GM21717 (cell line): Measurements from ENCODE around the gene RHBDL3.
A peak's percentile ranks its signal among the peaks of the same experiment; 100 is the strongest.
"Not testable (repeated sequence)": the region's sequence is repeated elsewhere in the genome, so short reads cannot be mapped to it uniquely, and the experiment has no call there.

Source experiments
- ATAC-seq: cut with Tn5 transposase; IDR thresholded peaks from one replicate; pipeline ENCODE4 v1.9.1; 2021; ENCODE audit warnings: mild to moderate bottlenecking, moderate library complexity; ENCODE audit not compliant: unreplicated experiment

RHBDL3 gene

GRCh38 chr17:32320847-32321246 is 55.2 kb downstream of the RHBDL3 start:
- ATAC-seq: no peak

- no peak for ATAC-seq
Measured at GRCh38 chr17:32323046-32323445, 57.4 kb downstream of the RHBDL3 start.

GRCh38 chr17:32323811-32324491 is 58.3 kb downstream of the RHBDL3 start:
- ATAC-seq: no peak

GRCh38 chr17:32327911-32328310 is 62.3 kb downstream of the RHBDL3 start:
- no peak for ATAC-seq

- no peak for ATAC-seq
Measured at GRCh38 chr17:32330147-32330546, 64.5 kb downstream of the RHBDL3 start.

- ATAC-seq: no peak
Measured at GRCh38 chr17:32331243-32332040, 65.8 kb downstream of the RHBDL3 start.

- no peak for ATAC-seq
Measured at GRCh38 chr17:32333187-32333586, 67.6 kb downstream of the RHBDL3 start.

GRCh38 chr17:32335046-32335445 is 69.4 kb downstream of the RHBDL3 start:
- ATAC-seq: no peak

- no peak for ATAC-seq
Measured at GRCh38 chr17:32335687-32336086, 70.1 kb downstream of the RHBDL3 start.

- no peak for ATAC-seq
Measured at GRCh38 chr17:32341141-32341856, 75.7 kb downstream of the RHBDL3 start.

- ATAC-seq: no peak
Measured at GRCh38 chr17:32341857-32342602, 76.4 kb downstream of the RHBDL3 start, which contains the start of gene C17orf75. C17orf75 (minus strand) TSS chr17:32342173; CDS start chr17:32342139, 34 bp downstream.

- ATAC-seq: no peak
Measured at GRCh38 chr17:32342603-32343325, 77.1 kb downstream of the RHBDL3 start.

GRCh38 chr17:32345951-32346600 is 80.4 kb downstream of the RHBDL3 start:
- no peak for ATAC-seq

- no peak for ATAC-seq
Measured at GRCh38 chr17:32348483-32348800, 82.8 kb downstream of the RHBDL3 start.

- no peak for ATAC-seq
Measured at GRCh38 chr17:32349503-32349853, 83.8 kb downstream of the RHBDL3 start.

GRCh38 chr17:32349854-32350665 is 84.4 kb downstream of the RHBDL3 start, which contains the start of gene ZNF207:
ZNF207 (plus strand) TSS chr17:32350157; CDS start chr17:32350286, 129 bp downstream.
- ATAC-seq: peak; percentile 86

GRCh38 chr17:32350666-32351418 is 85.2 kb downstream of the RHBDL3 start:
- ATAC-seq: no peak

GRCh38 chr17:32352734-32353133 is 87.1 kb downstream of the RHBDL3 start:
- not testable (repeated sequence) for ATAC-seq
